B cell (primary cell): Measurements from ENCODE around the gene GABRE. TPM values are rescaled to one million over a fixed set of nuclear protein-coding genes. Genes with fewer than 3 reads are reported as not detected.

Source experiments
- ATAC-seq: fragments of 200-7000 bp; cut with Tn5 transposase; one replicate; pipeline ENCODE4 v1.10.0; 2021; ENCODE audit warnings: low read depth, mild to moderate bottlenecking, moderate number of reproducible peaks, moderate library complexity
- CTCF ChIA-PET: fragments of 350-600 bp; sonication (Branson Sonifier 250); formaldehyde crosslinking; loops from one replicate; lab custom pipeline; 2021; ENCODE audit warnings: antibody characterized with exemption, inconsistent platforms; lab: Charles Lee
- POLR2A ChIA-PET: fragments of 350-600 bp; sonication (Branson Sonifier 250); formaldehyde crosslinking; loops from one replicate; lab custom pipeline; 2021; ENCODE audit warnings: antibody characterized with exemption; lab: Charles Lee
- DNase-seq: peaks from one replicate; pipeline ENCODE4 v3.0.0; 2013
- H2AFZ ChIP-seq: 2 replicates; pipeline ENCODE4 v1.6.1; 2012; ENCODE audit warnings: mild to moderate bottlenecking, low read depth, low read length; ENCODE audit not compliant: insufficient read depth, poor library complexity, severe bottlenecking
- H3K27ac ChIP-seq, 2 donors: 1 replicate in 1 of 2; 2 replicates in 1 of 2; pipeline ENCODE4 v1.5.1; 2012 to 2013; ENCODE audit warnings: low read length in 2 of 2, mild to moderate bottlenecking in 2 of 2, moderate library complexity in 1 of 2
- H3K27me3 ChIP-seq, 4 experiments: fragments of 200-600 bp in 1 of 4; sonication (generic) in 1 of 4; replicated peaks in 1 of 4; 1 replicate in 2 of 4; 2 replicates in 2 of 4; pipeline versions ENCODE4 v1.6.1 to v1.7.0; 2013 to 2016; ENCODE audit warnings: low read length in 3 of 4, mild to moderate bottlenecking in 2 of 4, mixed read lengths in 1 of 4, moderate library complexity in 1 of 4; ENCODE audit not compliant: insufficient read depth in 4 of 4, control insufficient read depth in 3 of 4; ENCODE audit errors: control extremely low read depth in 1 of 4
- H3K36me3 ChIP-seq, 2 experiments: replicated peaks in 1 of 2; 1 replicate in 1 of 2; 2 replicates in 1 of 2; pipeline versions ENCODE4 v1.6.1 to v1.7.1; 2013; ENCODE audit warnings: low read length in 1 of 2; ENCODE audit not compliant: insufficient read depth in 2 of 2, control insufficient read depth in 1 of 2; ENCODE audit errors: control extremely low read depth in 1 of 2, extremely low read depth in 1 of 2
- H3K4me1 ChIP-seq, 2 donors: fragments of 200-600 bp in 1 of 2; sonication (generic) in 1 of 2; 1 replicate in 1 of 2; 2 replicates in 1 of 2; pipeline versions ENCODE4 v1.5.1 to v1.6.1; 2013 to 2017; ENCODE audit warnings: low read length in 2 of 2; ENCODE audit not compliant: control insufficient read depth in 2 of 2, insufficient read depth in 2 of 2
- H3K4me2 ChIP-seq: replicated peaks from 2 replicates; pipeline ENCODE3; 2012; ENCODE audit warnings: mild to moderate bottlenecking, low read depth, low read length; ENCODE audit not compliant: poor library complexity, severe bottlenecking
- H3K4me3 ChIP-seq, 5 experiments: fragments of 200-600 bp in 1 of 5; sonication (generic) in 1 of 5; 1 replicate in 3 of 5; 2 replicates in 2 of 5; pipeline versions ENCODE4 v1.5.1 to v1.7.0; 2011 to 2016; ENCODE audit warnings: low read length in 4 of 5, mild to moderate bottlenecking in 4 of 5, low read depth in 2 of 5, control low read depth in 1 of 5, moderate library complexity in 1 of 5; ENCODE audit not compliant: insufficient read depth in 1 of 5; ENCODE audit errors: control extremely low read depth in 1 of 5, extremely low read depth in 1 of 5
- H3K79me2 ChIP-seq: fragments of 200-600 bp; sonication (generic); one replicate; pipeline ENCODE4 v1.6.0; 2016; ENCODE audit warnings: low read length; ENCODE audit not compliant: control insufficient read depth, insufficient read depth
- H3K9ac ChIP-seq: fragments of 200-600 bp; sonication (generic); 2 replicates; pipeline ENCODE4 v1.6.1; 2017; ENCODE audit warnings: mild to moderate bottlenecking, low read length, moderate library complexity
- H3K9me3 ChIP-seq, 3 donors: one replicate each; pipeline versions ENCODE4 v1.6.1 to v1.7.1; 2013; ENCODE audit warnings: low read length in 2 of 3; ENCODE audit not compliant: control insufficient read depth in 2 of 3, insufficient read depth in 1 of 3; ENCODE audit errors: control extremely low read depth in 1 of 3
- H4K20me1 ChIP-seq: 2 replicates; pipeline ENCODE4 v1.6.0; 2012; ENCODE audit warnings: mild to moderate bottlenecking, low read length; ENCODE audit not compliant: insufficient read depth, control insufficient read depth, poor library complexity, severe bottlenecking
- H3K27ac Mint-ChIP-seq: one replicate; pipeline ENCODE4 v1.8.0; 2021; ENCODE audit warnings: mixed read lengths
- H3K27me3 Mint-ChIP-seq: one replicate; pipeline ENCODE4 v1.8.0; 2021; ENCODE audit warnings: mixed read lengths
- H3K4me1 Mint-ChIP-seq: one replicate; pipeline ENCODE4 v1.8.0; 2021; ENCODE audit warnings: mixed read lengths
- H3K4me3 Mint-ChIP-seq: one replicate; pipeline ENCODE4 v1.8.0; 2021; ENCODE audit warnings: mixed read lengths
- H3K9me3 Mint-ChIP-seq: one replicate; pipeline ENCODE4 v1.8.0; 2022; ENCODE audit warnings: mixed read lengths; ENCODE audit not compliant: insufficient read depth
- CTCF ChIP-seq: fragments of 200-600 bp; IDR thresholded peaks from one replicate; pipeline ENCODE4 v1.8.0; 2022; ENCODE audit warnings: antibody characterized with exemption, mild to moderate bottlenecking
- EZH2 ChIP-seq: IDR thresholded peaks from 2 replicates; pipeline ENCODE4 v1.6.1; 2012; ENCODE audit warnings: borderline replicate concordance, low read depth, mild to moderate bottlenecking, moderate library complexity, low read length; ENCODE audit not compliant: insufficient read depth, poor library complexity, severe bottlenecking
- WGBS: methylation state at CpG from one replicate; pipeline ENCODE4 v1.1.5; 2013; ENCODE audit warnings: missing lambda C conversion rate; ENCODE audit not compliant: insufficient coverage; 5-methylcytosine and 5-hydroxymethylcytosine counted together
- intact Hi-C: fragments of 100-400 bp; cut with micrococcal nuclease; formaldehyde crosslinking; loops from one replicate; pipeline ENCODE4 v1.10.0; 2022
- polyA plus RNA-seq: library from polyadenylated mRNA; depleted of rRNA; stranded (reverse); fragments of >200 nt; gene quantifications from 2 replicates; pipeline ENCODE4 v1.2.3, GENCODE V29; 2012
- total RNA-seq, 2 donors: library from RNA; stranded (reverse); fragments of 120-200 nt in 1 of 2; gene quantifications; 1 replicate in 1 of 2; 2 replicates in 1 of 2; pipeline versions ENCODE4 v1.2.3 to v1.2.4, GENCODE V29; 2013 to 2022

The GABRE gene
- total and polyA plus RNA-seq, 2 donors (not counting 1 experiment from before 2014, with no cell fraction given), result not detected

- Histone ChIP-seq H3K4me2 (no peak overlapping the region), H3K27ac (no peak overlapping the region), H3K79me2 (no peaks in the 10 kb centered on the region), H2AFZ (no peak overlapping the region), H3K9ac (no peak overlapping the region), H4K20me1 (no peaks in the 10 kb centered on the region), H3K9me3 (no peaks in the 10 kb centered on the region), H3K4me1 (no peaks in the 10 kb centered on the region), H3K27me3 (no peaks in the 10 kb centered on the region), H3K36me3 (no peaks in the 10 kb centered on the region), H3K4me3 (no peak overlapping the region)
- no peak for ATAC-seq
- no peak for DNase-seq
- H3K27ac Mint-ChIP-seq, result no peak overlapping the region
- ChIA-PET POLR2A (no interaction called here), CTCF (no interaction called here)
- no peak for TF ChIP-seq EZH2
- TF ChIP-seq CTCF, result no peak
- no peaks in the 10 kb centered on the region for H3K9me3 Mint-ChIP-seq
- H3K4me1 Mint-ChIP-seq, result no peaks in the 10 kb centered on the region
- no peak overlapping the region for H3K4me3 Mint-ChIP-seq
- H3K27me3 Mint-ChIP-seq, result no peaks in the 10 kb centered on the region
- intact Hi-C loops, result no loop called here
- 59% methylated on average over 2 of the region's 12 CpGs for WGBS
Observed at GRCh38 chrX:151904989-151905388, 69.5 kb downstream of the GABRE start.

Other genes starting within 250 kb of the GABRE start
- not detected in 2 replicates for gene CNGA2, start 239.9 kb downstream of the GABRE start, total RNA-seq
- not detected in 2 replicates for gene CNGA2, start 239.9 kb downstream of the GABRE start, polyA plus RNA-seq
- not detected in 2 replicates for gene MAGEA4, start 61.8 kb downstream of the GABRE start, total RNA-seq
- not detected in 2 replicates for gene MAGEA4, start 61.8 kb downstream of the GABRE start, polyA plus RNA-seq
- gene MAGEA10, start 163.9 kb upstream of the GABRE start, total RNA-seq, result not detected in 2 replicates
- not detected in 2 replicates for gene MAGEA10, start 163.9 kb upstream of the GABRE start, polyA plus RNA-seq